GM18526 (cell line): ENCODE data around the gene PTPRN2.

Experiments
- POLR2A ChIP-seq: IDR thresholded peaks from 3 replicates; pipeline ENCODE4 v1.6.1; 2011; ENCODE audit not compliant: insufficient read length; ENCODE audit errors: extremely low read depth

The PTPRN2 gene

GRCh38 chr7:158389514-158390425, 197.9 kb downstream of the PTPRN2 start:
- TF ChIP-seq POLR2A, result no peak

GRCh38 chr7:158388928-158389327, 198.7 kb downstream of the PTPRN2 start:
- TF ChIP-seq POLR2A, result no peak

DNA sequence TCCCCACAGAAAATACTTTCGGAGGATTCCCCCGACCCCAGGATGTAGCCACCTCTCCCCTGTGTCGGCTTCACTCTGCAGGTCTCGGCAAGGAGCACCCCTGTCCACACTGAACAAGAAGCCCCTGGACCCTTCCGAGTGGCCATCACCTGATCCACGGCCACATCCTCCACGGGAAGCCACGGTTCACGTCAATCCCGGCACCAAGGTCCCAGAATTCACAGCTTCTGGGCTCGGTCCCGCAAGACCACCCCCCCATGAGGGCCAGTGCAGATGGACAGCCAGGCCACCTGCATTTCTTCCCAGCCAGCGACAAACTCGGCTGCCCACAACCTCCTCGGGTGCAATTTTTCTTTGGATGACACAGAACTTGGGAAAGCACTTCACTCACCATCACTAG, 199.6 kb downstream of the PTPRN2 start:
- TF ChIP-seq POLR2A, result no peak

DNA sequence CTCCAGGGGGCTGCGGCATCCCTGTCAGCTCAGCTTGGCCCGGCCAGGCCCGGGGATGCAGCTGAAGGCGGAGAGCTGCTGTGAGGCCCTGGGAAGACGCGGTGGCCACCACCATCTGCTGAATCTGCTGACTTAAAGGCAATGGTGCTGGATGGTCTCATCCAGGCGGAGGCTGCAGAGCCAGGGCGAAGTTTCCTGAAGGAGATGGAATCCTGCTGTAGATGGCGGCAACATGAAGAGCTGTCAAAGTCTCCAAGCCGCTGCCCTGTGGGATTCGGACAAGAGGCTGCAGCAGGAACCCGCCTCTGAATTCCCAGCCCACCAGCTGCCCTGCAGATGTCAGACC, 200.1 kb downstream of the PTPRN2 start:
- no peak for TF ChIP-seq POLR2A

GRCh38 chr7:158386866-158387545, 200.6 kb downstream of the PTPRN2 start:
- TF ChIP-seq POLR2A, result no peak

GRCh38 chr7:158386355-158386618, 201.3 kb downstream of the PTPRN2 start:
- no peak for TF ChIP-seq POLR2A

GRCh38 chr7:158384746-158385145, 202.9 kb downstream of the PTPRN2 start:
- no peak for TF ChIP-seq POLR2A

- TF ChIP-seq POLR2A, result no peak
Measured at GRCh38 chr7:158383665-158384064, 204.0 kb downstream of the PTPRN2 start.

DNA sequence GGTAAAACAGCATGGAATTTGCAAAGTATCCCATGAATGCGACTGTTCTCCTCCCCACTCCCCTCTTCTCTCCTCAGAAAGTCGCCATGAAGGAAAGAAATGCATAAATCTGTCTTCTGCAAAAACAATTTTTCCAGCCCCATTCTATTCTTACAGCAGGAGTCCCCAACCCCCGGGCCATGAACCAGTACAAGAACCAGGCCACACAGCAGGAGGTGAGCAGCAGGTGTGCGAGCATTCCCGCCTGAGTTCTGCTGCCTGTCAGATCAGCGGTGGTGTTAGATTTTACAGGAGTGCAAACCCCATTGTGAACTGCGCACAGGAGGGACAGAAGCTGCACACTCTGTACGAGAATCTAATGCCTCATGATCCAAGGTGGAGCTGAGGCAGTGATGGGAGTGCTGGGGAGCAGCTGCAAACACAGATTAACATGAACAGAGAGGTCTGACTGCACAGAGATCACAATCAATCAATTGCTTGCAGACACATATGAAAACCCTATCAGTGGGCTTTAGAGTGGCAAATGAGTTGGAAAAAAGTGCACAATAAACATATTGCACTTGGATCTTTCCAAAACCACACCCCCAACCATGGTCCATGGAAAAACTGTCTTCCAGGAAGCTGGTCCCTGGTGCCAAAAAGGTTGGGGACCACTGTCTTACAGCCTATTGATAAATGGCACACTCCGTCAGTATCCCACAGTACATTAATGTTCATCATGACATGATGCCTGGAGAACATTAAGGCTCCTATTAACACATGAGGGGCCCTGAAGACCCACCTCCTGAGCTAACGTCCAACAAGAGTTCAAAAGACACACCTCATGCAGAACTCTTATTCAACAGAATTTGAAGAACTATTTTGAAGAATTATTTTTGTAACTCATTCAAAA, 205.0 kb downstream of the PTPRN2 start:
- TF ChIP-seq POLR2A, result no peak

DNA sequence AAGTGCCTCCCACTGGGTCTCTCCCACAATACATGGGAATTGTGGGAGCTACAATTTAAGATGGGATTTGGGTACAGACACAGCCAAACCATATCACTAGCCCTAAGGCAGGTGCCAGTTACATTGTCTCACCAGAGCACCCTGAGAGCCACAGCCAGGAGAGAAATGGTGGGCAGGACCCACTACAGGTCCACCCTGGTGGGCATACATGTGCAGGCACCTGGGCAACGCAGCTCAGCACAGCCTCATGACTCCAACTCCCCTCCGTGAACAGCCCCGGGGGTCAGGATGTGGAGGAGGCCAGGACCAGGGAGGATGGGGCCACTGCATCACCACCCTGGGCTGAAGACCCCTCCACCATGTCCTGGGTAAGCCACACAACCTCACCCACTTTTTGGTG, 205.7 kb downstream of the PTPRN2 start:
- TF ChIP-seq POLR2A, result no peak

GRCh38 chr7:158378978-158379377, 208.6 kb downstream of the PTPRN2 start:
- no peak for TF ChIP-seq POLR2A

GRCh38 chr7:158377800-158378623, 209.6 kb downstream of the PTPRN2 start:
- no peak for TF ChIP-seq POLR2A

DNA sequence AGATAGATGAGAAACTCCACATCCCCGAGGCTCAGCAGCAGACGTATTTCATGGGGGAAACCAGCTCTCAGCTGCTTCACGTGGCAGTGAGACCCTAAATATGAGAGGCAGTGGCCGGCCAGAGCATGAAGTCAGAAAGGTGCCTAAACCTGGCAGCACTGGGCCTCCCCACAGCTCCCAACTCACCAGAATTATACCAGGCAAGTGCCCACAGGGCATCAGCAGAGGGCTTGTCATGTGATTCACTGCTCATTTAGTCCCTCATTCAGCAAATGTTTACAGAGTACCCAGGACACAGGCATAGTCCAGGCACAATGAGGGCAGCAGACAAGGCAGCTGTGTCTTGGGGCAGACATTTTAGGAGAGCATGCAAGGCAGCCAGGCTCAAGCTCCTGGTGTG, 212.6 kb downstream of the PTPRN2 start:
- TF ChIP-seq POLR2A, result no peak

- TF ChIP-seq POLR2A, result no peak
Measured at GRCh38 chr7:158374586-158374985, 213.0 kb downstream of the PTPRN2 start.

DNA sequence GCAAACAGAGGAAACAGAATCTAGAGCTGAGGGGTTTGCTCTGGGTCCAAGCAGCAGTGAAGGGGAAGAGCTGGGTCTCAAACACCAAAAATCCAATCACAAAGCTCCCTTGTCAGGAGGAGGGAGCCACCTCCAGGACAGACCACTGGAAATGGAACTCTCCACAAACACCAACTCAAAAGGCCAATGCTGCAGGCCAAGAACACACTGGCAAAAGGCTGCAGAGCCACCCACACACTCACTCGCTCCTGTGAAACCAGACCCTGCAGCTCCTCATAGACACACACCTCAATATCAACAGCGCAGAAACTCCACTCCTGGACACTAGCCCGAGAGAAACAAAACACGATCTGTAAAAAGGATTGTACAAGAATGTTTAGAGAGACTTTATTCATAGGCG, 213.5 kb downstream of the PTPRN2 start:
- TF ChIP-seq POLR2A, result no peak

DNA sequence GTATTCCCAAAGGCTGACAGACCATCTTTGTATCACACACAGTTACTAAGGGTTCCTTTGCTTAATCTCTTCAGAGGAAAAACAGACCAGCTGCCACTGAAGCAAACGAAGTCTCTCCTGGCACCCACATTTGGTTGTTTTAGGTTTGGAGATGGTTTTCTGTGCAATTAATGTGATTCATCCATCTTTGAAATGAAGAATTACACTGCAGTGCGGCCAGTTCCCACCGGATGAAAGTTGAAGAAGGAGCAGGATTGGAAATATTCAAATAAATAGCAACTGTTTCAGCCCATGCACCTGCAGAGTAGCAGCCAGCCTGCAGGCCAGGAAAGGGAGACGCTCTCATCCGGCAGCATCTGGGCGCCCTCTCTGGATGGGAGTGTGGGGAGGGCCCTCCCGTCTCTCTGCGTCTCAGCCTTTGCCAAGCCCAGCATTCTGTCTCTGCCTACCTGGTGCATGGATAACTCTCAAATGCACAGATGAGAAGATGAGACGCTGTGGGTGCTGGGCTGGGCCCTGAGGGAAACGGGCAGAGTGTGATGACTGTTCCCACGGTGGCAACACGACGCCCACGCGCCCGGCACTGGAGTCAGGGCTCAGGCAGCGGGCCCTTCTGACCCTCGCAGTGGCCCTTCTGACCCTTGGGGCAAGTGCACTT, 214.0 kb downstream of the PTPRN2 start:
- TF ChIP-seq POLR2A, result no peak
